NCI-H82 treated with DMSO at 0.1 percent for 48 hours (cell line): ENCODE measurements around the gene KIAA1671.

Source experiments
- DNase-seq: peaks from one replicate; lab custom pipeline; 2025; ENCODE audit not compliant: unreplicated experiment; lab: John Stamatoyannopoulos, UW

Gene KIAA1671

DNA sequence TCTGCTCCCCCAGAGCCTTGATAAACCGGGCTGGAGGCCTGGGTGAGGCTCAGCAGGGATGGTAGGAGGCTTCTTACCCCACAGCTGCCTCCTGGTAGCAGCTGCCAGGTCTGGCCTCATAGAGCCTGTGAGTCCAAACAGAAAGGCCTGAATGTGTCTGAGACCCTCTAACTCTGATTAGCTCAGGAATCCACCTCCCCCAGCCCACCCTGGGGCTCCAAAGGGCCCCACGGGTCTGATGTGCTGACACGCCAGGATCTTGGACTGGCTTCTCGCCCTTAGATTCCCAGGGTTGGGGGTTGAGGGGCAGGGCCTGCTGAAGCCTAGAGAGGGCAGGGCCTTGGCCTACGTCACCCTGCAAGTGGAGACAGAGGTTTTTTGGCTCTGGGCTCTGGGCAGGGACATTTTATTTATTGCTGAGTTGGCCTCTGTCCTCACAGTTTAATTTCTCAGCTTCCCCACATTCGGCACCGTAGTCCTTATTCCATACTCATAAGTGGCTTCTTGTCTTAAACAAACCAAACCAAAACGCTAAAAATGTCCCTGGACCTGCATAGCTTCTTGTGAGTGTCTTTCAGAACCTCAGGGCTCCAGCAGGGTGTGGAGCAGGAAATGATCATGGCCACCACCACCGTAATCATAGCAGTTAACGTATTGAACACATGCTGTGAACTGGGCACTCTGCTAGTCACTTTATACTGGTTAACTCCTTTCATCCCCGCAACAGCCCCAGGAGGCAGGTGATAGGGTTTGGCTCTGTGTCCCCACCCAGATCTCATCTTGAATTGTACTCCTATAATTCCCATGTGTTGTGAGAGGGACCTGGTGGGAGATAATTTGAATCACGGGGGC lies 25.1 kb downstream of the KIAA1671 start:
- DNase-seq, result no peak

DNA sequence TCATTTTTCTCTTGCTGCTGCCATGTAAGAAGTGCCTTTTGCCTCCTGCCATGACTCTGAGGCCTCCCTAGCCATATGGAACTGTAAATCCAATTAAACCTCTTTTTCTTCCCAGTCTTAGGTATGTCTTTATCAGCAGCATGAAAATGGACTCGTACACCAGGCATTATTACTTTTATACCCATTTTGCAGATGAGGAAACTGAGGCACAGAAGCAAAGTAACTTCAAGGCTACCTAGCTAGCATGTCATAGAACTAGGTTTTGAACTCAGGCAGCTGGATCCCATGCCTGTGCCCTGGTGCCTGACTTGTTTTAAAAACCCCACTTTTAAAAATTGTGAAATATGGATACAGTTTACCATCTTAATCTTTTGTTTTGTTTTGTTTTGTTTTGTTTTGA lies 25.8 kb downstream of the KIAA1671 start:
- peak; percentile 4 for DNase-seq

DNA sequence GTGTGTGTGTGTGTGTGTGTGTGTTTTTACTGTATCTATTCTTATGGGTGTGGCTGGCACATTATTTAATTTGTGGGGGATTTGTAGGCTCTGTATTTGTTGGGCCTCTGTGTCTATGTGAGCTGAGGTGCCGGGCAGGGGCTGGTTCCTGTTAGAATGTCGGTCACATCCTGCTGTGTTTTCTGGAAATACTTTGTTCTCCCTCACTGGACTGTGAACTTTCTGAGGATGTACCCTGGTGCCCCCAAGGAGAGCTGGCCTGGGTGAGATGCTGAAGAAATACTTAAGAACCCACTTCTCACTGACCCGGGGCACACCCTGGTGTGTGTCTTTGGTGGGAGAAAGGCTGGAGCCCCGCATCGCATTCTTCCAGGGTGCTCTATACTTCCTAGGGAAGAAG lies 28.6 kb downstream of the KIAA1671 start:
- DNase-seq, result no peak

DNA sequence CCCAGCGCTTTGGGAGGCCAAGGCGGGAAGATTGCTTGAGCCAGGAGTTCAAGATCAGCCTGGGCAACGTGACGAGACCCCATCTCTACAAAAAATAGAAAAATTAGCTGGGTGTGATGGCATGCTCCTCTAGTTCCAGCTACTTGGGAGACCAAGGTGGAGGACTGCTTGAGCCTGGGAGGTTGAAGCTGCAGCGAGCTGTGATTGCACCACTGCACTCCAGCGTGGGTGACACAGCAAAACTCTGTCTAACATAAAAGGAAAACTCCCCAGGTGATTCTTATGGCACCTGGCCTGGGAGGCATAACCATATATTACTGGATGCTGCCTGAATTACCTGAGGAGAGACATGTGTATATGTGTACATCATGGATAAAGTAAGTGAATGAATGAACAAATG lies 29.1 kb downstream of the KIAA1671 start:
- DNase-seq, result no peak

DNA sequence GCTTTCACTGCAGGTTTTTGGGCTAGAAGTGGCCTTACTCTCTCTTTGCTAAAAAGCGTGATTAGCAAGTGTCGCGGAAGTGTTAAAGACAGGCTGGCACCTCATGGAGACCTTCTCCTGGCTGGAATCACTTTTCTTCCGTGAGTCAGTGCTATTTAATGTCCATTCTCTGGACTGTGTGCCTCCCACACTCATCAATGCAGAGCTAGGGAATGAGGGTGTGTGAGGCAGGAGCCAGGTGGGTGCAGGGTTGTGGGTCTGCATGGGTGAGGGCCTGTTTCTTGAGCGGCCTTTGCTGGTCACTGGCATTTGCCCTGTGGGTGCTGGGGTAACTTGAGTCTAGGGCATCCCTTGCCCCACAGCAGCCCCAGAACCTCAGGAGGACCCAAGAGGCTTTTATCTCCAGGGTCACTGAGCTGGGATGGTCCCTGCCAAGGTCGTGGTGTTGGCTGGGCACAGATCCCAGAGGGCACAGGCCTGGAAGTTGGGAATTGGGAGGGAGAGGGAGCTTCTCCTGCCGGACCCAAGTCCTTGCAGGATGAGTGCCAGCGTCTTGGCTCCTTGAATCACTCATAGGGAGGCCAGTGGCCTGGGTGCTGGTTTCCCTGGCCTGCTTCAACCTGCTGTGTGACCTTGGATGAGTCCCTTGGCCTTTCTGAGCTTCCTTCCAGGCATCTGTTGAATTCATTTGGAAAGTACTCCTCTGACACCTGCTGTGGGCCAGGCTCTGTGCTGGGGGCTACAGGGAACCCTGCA lies 30.0 kb downstream of the KIAA1671 start:
- no peak for DNase-seq

DNA sequence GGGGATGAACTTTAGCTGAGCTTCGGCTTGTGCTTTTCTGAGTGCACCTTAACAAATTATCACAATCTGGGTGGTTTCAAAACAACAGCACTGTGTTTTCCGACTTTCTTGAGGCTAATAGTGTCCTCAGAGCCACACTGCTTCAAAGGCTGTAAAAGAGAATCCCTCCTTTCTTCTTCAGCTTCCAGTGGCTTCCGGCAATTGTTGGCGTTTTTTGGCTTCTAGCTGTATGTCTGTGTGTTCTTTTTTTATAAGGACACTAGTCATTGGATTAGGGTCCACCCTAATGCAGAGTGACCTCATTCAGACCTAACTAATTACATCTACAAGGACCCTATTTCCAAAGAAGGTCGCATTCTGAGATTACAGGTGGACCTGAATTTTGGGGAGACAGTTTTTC lies 30.6 kb downstream of the KIAA1671 start:
- DNase-seq, result no peak

DNA sequence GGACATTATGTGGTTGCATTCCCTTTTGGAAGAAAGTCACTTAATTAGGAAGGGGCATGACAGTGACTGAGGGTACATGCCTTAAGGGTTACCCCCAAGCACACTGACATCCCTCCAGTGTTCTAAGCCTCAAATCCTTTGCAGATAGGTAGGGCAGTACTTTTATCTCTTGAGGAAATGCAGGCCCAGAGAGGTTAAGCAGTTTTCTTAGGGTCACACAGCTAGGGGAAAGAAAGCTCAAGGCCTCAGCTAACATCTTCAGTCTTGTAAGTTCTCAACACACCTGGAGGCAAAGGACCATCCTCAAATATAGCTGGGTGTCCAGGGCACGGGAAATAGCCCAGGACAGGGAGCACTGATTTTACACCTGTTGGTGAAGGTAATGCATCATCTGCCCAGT lies 31.6 kb downstream of the KIAA1671 start:
- DNase-seq, result no peak

DNA sequence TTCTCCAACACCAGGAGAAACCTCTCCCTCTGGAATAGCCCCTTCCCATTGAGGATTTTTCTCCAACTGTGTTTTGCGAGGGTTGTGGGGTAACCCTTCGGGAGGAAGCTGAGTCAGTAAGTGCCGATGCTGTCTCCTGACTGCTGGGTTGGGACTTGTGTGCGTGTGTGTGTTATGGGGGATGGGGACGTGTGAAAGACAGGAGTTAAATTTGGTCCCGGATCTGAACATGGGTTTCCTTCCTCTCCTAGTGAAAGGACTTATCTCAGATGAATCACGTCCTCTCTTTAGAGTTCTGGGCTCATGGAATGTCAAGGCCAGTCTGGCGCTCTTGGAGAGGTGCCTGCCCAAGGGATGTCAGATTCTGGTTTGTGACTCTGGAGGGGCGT lies 33.3 kb downstream of the KIAA1671 start:
- DNase-seq, result no peak

DNA sequence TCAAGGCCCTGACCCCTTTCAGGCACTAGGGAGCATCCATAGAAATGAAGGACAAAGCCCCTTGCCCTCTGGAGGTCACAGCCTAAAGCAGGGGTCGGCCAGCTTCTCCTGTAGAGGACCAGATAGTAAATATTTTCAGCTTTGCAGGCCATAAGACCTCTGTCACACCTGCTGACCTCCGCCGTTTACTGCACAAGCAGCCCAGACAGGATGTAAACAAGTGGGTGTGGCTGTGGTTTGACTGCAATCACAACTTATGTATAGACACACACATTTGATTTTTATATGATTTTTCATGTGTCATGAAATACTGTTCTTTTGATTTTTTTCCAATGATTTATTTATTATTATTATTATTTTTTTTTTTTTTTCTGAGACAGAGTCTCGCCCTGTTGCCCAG lies 34.3 kb downstream of the KIAA1671 start:
- no peak for DNase-seq

DNA sequence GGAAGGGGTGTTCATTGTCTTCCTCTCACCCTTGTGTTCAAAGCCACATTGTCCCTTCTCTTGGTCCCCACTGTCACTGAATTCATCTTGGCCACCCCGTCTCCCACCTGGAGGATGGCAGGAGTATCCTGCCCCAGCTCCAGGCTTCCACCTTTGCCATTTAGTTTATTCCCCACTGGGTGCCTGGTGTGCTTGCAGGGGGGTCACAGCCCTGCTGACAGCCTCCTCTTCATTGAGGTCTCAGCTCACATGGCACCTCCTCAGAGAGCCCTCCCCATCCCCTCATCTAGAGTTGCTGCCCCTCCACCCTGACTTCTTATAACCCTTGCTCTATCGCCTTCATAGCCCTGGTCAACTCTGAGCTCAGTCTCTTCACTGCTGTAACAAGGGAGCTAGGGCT lies 36.6 kb downstream of the KIAA1671 start:
- DNase-seq, result no peak

DNA sequence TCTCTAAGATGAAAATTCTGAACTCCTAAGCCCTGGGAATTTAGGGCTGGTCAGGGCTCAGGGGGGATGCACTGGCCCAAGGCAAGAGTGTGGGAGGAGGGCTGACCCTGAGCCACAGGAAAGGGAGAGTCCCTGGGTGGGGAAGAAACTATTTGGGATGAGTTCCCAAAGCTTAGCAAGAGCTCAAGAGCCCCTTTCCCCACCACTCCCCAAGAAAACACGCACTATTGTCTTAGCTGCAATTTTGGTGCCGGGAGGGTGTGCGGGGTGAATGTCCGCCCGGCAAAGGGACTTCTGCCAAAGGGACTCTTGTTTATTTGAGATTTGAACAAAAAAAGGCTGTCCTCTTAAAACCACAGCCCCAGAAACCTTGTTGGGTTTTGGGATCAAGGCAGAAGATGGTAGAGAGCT lies 37.0 kb downstream of the KIAA1671 start:
- no peak for DNase-seq

DNA sequence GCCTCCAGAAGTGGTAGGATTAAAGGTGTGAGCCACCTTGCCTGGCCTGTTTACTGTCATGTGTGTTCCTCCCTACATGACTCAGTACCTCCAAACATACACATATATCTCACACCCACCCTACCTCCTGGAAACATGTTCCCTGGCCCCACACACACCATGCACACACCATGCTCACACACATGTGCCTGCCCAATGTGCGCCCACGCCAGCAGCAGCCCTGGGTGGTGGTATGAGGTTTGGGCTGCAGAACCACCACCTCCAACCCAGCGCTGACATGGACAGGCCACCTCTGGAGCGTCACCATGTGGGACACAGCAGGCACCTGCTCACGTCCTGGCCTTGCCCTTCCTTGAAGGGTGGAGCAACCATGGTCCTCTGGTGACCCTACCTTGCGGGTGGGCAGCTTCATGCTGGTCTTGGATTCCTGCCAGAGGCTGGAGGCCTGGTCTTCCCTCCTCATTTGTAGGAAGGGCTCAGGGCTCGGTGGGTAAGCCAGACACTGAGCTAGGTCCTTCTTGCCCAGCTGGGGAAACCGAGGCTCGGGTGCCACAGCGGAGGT lies 37.9 kb downstream of the KIAA1671 start:
- DNase-seq, result no peak

DNA sequence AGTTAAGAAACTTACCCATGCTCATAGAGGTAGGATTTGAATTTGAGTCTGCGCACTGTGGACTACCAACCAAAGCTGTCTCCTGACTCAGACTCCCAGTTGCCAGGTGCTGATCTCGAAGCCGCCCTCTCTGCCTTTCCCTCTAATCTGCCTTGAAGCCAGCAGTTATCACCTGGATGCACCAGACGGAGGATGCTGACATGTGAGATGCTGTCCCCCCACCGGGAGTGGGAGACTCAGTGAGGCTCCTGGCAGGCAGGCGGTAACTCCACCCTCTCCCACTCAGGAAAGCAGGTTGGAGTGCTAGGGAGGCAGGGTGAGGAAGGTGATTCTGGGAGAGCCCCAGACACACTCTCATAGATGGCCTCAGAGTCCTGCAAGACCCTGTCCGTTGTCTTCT lies 40.4 kb downstream of the KIAA1671 start:
- no peak for DNase-seq

DNA sequence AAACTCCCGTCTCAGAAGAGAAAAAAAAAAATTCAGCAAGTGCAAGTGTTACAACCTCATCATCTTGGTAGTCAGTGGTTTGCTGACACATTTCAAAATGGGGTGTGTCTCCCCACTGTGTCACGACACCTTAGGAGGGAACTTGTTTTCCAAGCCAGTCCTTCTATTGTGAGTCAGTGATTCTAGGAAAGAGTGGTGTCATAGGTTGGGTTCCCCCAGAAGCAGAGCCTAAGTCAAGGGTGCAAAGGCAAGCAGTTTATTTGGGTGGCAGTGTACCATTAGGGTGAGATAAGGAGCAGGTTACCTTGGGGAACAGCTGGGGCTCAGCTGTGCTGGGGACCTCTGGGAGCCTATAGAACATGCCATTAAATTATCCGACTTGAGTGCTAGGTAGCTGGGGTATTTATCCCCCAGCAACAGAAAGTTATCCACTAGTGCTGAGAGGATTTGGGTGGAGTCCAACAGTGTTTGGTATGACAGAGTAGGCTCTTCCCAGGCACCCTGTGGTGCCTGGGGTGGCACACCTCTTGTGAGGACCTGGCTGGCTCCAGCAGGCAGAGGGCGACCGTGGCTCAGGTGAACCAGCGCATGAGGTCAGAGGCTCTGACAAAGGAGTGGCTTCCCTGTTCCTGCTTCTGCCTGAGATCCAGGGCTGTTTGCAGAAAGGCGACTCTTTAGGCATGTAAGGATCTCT lies 41.7 kb downstream of the KIAA1671 start:
- DNase-seq, result no peak

DNA sequence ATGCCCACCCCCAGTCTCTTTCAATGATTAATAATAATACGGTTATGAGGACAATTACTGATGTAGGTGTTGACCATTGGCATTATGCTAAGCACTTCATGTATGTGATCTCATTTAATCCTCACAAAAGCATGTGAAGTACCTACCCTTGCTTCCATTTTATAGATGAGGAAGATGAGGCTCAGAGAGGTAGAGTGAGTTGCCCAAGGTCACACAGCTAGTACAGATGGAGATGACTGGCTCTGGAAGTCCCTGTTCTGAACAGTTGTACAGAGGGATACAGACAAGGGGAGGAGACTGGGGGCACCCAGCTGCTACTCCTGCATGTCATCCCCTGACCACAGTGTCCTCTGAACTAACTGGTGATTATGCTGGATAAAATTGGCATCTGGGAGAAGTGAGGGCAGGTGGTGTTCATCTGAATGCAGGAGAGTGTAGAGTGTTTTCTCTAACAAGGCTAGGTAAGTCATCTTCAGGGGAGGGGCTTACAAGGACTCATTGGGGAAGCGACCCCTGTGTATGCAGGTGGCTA lies 43.2 kb downstream of the KIAA1671 start:
- no peak for DNase-seq

DNA sequence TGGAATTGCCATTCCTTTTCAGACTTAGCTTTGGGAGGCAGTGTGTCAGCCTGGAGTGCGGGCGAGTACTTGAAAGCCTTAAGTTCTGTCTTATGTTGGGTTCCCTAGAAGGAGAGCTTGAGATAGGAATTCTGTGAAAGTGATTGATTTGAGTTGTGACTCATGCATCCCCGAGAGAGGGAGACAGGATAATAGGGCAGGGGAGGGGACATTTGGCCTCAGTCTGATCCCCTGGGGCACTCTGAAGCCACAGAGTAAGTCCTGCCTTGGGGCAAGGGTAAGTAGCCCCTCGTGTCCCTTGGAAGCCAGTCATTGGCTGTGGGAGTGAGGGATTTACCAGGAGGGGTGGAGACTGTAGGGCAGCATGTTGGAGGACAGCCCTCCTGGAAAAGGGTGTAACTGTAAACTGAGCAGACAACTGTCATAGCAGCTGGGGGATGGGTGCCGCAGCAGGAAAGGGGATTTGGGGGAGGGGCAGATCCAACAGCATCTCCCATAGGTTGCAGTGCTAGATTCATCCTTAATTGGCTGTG lies 44.0 kb downstream of the KIAA1671 start:
- DNase-seq, result peak; percentile 95

DNA sequence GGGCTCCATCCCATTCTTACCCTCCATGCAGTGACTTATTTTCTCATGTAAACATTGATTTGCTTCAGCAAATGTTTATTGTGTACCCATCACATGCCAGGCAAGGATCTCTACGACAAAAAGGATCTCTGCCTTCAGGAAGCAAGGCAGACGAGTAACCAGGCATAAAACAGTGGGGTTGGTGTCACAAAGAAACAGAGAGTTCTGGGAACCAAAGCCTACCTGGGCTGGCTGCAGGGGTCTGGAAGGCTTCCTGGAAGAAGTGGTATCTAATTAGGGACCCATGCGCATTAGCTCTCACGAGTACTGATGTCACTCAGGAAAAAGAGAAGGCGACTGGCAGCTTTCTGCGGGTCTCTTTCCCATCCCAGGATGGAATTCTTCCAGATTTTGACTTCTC lies 44.5 kb downstream of the KIAA1671 start:
- no peak for DNase-seq

DNA sequence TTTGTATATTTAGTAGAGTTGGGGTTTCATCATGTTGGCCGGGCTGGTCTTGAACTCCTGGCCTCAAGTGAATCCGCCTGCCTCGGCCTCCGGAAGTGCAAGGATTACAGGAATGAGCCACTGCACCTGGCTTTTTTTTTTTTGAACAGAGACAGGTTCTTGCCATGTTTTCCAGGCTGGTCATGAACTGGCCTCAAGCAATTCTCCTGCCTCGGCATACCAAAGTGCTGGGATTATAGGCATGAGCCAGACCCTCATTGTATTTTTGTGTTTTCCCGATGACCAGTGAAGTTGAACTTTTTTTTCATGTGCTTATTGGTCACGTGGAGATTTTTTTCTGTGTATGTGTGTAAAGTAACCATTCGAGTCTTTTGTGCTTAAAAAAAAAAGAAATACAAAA lies 48.2 kb downstream of the KIAA1671 start:
- DNase-seq, result no peak

DNA sequence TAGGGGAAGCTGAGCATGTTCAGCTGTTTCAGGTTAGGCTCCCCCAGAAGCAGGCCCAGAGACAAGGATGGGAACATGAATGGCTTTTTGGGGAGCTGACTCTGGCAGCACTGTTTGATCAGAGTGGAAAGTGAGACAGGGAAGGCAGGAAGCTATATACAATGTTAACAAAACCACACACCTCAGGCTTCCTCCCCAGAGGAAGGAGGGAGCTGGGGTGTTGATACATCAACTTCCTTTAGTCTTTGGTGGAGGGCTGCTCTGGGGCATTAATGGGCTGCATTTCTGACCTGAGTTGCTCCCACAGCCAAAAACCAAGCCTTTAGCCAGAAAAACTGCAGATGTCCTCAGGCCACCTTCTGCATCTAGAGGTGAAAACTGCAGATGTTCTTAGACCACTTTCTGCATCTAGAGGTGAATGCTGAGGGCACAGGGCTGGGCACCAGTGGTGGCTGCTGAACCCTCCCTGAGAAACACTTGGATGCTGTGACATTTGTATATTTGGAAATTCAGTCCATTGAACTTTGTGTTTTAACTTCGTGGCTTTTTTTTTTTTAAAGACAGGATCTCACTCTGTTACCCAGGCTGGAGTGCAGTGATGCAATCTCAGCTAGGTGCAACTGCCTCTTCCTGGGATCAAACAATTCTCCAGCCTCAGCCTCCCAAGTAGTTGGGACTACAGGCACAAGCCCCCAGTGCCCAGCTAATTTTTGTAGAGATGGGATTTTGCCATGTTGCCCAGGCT lies 49.9 kb downstream of the KIAA1671 start:
- no peak for DNase-seq

DNA sequence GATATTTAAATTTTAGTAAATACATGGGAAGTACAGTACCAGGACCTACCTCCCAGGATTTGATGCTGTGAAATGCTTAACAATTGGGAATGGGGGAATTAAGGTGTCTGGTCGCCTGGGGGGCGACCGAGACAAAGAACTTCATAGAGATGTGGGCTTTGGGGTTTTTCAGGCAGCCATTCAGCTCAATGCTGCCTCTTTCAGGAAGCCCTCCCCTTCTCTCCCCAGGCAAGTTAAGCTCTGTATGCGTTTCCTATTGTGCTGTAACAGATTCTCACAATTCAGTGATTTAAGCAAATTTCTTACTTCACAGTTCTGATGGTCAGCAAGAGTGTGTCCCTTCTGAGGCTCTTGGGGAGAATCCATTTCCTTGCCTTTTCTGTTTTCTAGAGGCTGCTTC lies 53.8 kb downstream of the KIAA1671 start:
- no peak for DNase-seq
